GM23338 (cell line): ENCODE measurements around the gene PISD.

Experiments used
- ZNF114 ChIP-seq: fragments of 250-450 bp; sonication (Bioruptor Pico); IDR thresholded peaks from 2 replicates; pipeline ENCODE4 v1.5.0; 2020; ENCODE audit warnings: mild to moderate bottlenecking, moderate library complexity
- TF ChIP-seq, protein P1 (sequence below), 2 experiments: fragments of 200-600 bp in 1 of 2; sonication (generic) in 1 of 2; conservative IDR thresholded peaks; 2 replicates each; pipeline versions ENCODE4 v1.5.1 to v1.6.1; 2016 to 2017; ENCODE audit warnings: antibody characterized with exemption in 2 of 2, low read depth in 2 of 2, mild to moderate bottlenecking in 2 of 2, moderate library complexity in 1 of 2
- TF ChIP-seq, protein P2 (sequence below): fragments of 250-450 bp; sonication (Bioruptor Pico); IDR thresholded peaks from 2 replicates; pipeline ENCODE4 v1.5.0; 2020; ENCODE audit warnings: mild to moderate bottlenecking, moderate library complexity

DNA sequence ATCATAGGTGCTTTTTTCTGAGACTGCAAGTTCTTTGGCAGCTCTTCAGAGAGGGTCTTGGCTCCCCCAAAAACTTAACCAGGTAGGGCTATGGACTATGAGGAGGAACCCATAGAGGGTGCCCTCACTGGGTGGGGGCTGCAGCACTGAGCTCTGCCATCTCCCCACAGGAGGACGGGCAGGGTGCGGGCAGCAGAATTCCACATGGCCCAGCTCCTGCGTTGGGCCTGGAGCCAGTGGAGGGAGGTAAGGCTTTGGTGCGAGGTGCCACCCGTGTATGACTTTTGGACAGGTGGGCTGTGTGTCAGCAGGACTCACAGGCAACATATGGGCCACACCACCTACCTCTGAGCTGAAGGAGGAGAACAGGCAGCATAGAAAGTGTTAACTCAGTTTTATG, 58.4 kb downstream of the PISD start:
- TF ChIP-seq, protein P1, sequence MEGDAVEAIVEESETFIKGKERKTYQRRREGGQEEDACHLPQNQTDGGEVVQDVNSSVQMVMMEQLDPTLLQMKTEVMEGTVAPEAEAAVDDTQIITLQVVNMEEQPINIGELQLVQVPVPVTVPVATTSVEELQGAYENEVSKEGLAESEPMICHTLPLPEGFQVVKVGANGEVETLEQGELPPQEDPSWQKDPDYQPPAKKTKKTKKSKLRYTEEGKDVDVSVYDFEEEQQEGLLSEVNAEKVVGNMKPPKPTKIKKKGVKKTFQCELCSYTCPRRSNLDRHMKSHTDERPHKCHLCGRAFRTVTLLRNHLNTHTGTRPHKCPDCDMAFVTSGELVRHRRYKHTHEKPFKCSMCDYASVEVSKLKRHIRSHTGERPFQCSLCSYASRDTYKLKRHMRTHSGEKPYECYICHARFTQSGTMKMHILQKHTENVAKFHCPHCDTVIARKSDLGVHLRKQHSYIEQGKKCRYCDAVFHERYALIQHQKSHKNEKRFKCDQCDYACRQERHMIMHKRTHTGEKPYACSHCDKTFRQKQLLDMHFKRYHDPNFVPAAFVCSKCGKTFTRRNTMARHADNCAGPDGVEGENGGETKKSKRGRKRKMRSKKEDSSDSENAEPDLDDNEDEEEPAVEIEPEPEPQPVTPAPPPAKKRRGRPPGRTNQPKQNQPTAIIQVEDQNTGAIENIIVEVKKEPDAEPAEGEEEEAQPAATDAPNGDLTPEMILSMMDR (conservative IDR thresholded peaks at IDR 0.05; ENCODE audit: low read depth in 2 of 2) = no peak
- TF ChIP-seq, protein P2, sequence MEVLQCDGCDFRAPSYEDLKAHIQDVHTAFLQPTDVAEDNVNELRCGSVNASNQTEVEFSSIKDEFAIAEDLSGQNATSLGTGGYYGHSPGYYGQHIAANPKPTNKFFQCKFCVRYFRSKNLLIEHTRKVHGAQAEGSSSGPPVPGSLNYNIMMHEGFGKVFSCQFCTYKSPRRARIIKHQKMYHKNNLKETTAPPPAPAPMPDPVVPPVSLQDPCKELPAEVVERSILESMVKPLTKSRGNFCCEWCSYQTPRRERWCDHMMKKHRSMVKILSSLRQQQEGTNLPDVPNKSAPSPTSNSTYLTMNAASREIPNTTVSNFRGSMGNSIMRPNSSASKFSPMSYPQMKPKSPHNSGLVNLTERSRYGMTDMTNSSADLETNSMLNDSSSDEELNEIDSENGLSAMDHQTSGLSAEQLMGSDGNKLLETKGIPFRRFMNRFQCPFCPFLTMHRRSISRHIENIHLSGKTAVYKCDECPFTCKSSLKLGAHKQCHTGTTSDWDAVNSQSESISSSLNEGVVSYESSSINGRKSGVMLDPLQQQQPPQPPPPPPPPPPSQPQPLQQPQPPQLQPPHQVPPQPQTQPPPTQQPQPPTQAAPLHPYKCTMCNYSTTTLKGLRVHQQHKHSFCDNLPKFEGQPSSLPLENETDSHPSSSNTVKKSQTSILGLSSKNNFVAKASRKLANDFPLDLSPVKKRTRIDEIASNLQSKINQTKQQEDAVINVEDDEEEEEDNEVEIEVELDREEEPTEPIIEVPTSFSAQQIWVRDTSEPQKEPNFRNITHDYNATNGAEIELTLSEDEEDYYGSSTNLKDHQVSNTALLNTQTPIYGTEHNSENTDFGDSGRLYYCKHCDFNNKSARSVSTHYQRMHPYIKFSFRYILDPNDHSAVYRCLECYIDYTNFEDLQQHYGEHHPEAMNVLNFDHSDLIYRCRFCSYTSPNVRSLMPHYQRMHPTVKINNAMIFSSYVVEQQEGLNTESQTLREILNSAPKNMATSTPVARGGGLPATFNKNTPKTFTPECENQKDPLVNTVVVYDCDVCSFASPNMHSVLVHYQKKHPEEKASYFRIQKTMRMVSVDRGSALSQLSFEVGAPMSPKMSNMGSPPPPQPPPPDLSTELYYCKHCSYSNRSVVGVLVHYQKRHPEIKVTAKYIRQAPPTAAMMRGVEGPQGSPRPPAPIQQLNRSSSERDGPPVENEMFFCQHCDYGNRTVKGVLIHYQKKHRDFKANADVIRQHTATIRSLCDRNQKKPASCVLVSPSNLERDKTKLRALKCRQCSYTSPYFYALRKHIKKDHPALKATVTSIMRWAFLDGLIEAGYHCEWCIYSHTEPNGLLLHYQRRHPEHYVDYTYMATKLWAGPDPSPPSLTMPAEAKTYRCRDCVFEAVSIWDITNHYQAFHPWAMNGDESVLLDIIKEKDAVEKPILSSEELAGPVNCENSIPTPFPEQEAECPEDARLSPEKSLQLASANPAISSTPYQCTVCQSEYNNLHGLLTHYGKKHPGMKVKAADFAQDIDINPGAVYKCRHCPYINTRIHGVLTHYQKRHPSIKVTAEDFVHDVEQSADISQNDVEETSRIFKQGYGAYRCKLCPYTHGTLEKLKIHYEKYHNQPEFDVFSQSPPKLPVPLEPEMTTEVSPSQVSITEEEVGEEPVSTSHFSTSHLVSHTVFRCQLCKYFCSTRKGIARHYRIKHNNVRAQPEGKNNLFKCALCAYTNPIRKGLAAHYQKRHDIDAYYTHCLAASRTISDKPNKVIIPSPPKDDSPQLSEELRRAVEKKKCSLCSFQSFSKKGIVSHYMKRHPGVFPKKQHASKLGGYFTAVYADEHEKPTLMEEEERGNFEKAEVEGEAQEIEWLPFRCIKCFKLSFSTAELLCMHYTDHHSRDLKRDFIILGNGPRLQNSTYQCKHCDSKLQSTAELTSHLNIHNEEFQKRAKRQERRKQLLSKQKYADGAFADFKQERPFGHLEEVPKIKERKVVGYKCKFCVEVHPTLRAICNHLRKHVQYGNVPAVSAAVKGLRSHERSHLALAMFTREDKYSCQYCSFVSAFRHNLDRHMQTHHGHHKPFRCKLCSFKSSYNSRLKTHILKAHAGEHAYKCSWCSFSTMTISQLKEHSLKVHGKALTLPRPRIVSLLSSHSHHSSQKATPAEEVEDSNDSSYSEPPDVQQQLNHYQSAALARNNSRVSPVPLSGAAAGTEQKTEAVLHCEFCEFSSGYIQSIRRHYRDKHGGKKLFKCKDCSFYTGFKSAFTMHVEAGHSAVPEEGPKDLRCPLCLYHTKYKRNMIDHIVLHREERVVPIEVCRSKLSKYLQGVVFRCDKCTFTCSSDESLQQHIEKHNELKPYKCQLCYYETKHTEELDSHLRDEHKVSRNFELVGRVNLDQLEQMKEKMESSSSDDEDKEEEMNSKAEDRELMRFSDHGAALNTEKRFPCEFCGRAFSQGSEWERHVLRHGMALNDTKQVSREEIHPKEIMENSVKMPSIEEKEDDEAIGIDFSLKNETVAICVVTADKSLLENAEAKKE = no peak
- TF ChIP-seq ZNF114 (CRISPR knock-in tag) = no peak
